ENCODE measurements around the gene LCE1E.

The LCE1E gene

DNA sequence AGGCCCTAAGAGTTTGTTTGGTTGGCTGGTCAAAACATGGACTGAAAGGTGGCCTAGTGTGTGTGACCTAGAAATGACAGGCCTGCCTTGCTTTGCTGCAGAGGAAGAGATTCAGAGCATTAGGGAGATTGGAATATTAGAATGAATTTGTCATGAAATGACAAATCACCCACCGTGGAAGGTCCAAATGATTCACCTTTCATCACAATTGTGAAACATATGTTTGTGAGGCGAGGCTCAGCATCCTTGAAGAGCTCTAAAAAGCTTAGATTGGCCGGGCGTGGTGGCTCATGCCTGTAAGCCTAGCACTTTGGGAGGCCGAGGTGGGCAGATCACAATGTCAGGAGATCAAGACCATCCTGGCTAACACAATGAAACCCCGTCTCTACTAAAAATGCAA is 31.3 kb downstream of the LCE1E start:
- TF ChIP-seq, protein P1, sequence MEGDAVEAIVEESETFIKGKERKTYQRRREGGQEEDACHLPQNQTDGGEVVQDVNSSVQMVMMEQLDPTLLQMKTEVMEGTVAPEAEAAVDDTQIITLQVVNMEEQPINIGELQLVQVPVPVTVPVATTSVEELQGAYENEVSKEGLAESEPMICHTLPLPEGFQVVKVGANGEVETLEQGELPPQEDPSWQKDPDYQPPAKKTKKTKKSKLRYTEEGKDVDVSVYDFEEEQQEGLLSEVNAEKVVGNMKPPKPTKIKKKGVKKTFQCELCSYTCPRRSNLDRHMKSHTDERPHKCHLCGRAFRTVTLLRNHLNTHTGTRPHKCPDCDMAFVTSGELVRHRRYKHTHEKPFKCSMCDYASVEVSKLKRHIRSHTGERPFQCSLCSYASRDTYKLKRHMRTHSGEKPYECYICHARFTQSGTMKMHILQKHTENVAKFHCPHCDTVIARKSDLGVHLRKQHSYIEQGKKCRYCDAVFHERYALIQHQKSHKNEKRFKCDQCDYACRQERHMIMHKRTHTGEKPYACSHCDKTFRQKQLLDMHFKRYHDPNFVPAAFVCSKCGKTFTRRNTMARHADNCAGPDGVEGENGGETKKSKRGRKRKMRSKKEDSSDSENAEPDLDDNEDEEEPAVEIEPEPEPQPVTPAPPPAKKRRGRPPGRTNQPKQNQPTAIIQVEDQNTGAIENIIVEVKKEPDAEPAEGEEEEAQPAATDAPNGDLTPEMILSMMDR (IDR thresholded peaks at IDR 0.05; ENCODE audit: low read depth, low read length), result no peak
- H3K9me3 ChIP-seq, result no peaks in the 10 kb centered on the region
- H3K4me1 ChIP-seq, result no peaks in the 10 kb centered on the region
- H3K27me3 ChIP-seq, result no peaks in the 10 kb centered on the region
- no peaks in the 10 kb centered on the region for H3K36me3 ChIP-seq
- DNase-seq, result no peak
- no peak overlapping the region for H3K4me3 ChIP-seq (ENCODE audit: low read depth, low read length)

DNA sequence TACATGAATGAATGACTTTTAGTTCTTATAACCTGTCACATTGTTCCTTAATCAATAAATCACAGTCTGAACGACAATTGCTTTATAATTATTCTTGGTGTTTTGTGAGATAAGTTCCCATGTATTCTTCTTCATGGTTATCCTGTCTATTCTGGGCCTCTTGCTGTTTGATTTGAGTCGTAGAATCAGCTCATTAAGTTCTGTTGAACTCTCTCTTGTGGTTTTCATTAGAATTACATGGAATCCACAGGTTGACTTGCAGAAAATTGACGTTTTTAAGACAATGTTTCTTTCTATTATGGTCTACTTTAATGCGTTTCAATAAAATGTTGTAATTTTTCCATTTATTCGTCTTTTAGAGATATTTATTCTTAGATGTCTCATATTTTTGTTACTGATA is 37.2 kb downstream of the LCE1E start:
- no peaks in the 10 kb centered on the region for H3K9me3 ChIP-seq
- H3K4me3 ChIP-seq (ENCODE audit: low read depth, low read length), result no peak overlapping the region
- TF ChIP-seq, protein P1 (IDR thresholded peaks at IDR 0.05; ENCODE audit: low read depth, low read length), result no peak

DNA sequence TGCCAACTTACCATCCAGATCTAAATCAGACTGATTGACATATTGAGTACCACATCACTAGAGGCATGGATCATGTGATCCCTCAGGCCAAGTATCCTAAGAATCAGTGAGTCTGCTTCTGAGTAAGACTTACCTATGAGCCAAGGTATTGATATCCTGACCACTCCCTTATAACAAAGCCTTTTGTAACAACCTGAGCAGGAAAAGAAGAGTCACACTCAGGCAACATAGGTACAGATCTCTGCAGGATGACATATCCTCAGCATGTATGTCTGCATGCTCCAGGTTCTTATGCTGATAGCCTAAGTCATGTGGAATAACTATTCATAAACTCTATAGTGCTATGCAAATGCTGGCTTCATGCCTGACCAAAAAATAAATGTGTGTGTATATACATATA is 38.9 kb downstream of the LCE1E start:
- Histone ChIP-seq H3K9me3 (no peaks in the 10 kb centered on the region), H3K27me3 (no peaks in the 10 kb centered on the region), H3K4me1 (no peaks in the 10 kb centered on the region), H3K36me3 (no peaks in the 10 kb centered on the region), H3K4me3 (ENCODE audit: low read depth, low read length) (no peak overlapping the region)
- DNase-seq, result no peak
- TF ChIP-seq, protein P1 (IDR thresholded peaks at IDR 0.05; ENCODE audit: low read depth, low read length), result no peak

More for the DNA sequence above, 37.2 kb downstream of the LCE1E start:
- DNase-seq, result no peak
- Histone ChIP-seq H3K4me1 (no peaks in the 10 kb centered on the region), H3K36me3 (no peaks in the 10 kb centered on the region), H3K27me3 (no peaks in the 10 kb centered on the region)

DNA sequence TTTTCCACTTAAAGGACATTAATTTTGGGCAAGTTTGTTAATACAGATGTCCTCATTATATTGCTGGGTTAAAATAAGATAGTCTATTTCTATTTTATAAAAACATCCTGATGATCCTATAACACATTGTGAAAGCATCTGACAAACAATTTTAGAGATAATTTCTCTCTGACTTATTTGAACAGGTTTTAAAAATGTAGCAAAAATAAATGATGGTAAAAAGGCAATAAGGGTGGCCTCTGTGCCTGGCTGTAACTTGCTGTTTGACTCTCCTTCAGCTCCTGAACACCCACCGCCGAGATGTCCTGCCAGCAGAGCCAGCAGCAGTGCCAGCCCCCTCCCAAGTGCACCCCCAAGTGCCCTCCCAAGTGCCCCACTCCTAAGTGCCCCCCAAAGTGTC is 41.1 kb downstream of the LCE1E start, which contains the start of gene LCE1A:
TSS of gene LCE1A (plus strand) at position 301 of the 400 bp plus-strand sequence. CDS start at position 301, 0 bp downstream.
- H3K9me3 ChIP-seq, result no peaks in the 10 kb centered on the region
- no peak within 1 kb of the TSS for H3K4me3 ChIP-seq (ENCODE audit: low read depth, low read length)
- no peaks in the 10 kb centered on the region for H3K27me3 ChIP-seq
- no peaks in the 10 kb centered on the region for H3K36me3 ChIP-seq
- TF ChIP-seq, protein P1 (IDR thresholded peaks at IDR 0.05; ENCODE audit: low read depth, low read length), result no peak
- DNase-seq, result no peak
- H3K4me1 ChIP-seq, result no peaks in the 10 kb centered on the region

DNA sequence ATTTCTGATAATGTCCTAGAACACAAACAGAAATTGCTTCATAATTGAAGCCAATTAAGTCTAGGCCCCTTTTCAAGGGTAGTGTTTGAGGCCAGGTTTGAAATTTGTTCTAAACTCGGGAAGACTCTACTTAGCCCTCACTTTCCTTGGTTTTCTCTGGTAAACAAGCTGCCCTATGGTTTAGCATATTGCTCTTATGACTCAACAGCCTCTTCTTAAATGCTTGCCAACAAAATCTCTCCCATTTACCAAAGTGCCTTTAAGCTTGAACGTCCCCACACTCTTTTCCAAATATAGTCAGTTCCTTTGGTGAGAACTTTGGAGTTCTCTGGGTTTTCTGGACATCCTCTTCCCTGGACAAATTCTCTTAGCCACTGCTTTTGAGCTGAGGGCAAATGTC is 50.8 kb downstream of the LCE1E start:
- H3K36me3 ChIP-seq, result no peaks in the 10 kb centered on the region
- H3K27me3 ChIP-seq, result no peaks in the 10 kb centered on the region
- DNase-seq, result no peak
- no peaks in the 10 kb centered on the region for H3K4me1 ChIP-seq
- H3K9me3 ChIP-seq, result no peaks in the 10 kb centered on the region
- TF ChIP-seq, protein P1 (IDR thresholded peaks at IDR 0.05; ENCODE audit: low read depth, low read length), result no peak
- H3K4me3 ChIP-seq (ENCODE audit: low read depth, low read length), result no peak overlapping the region
